Activated gamma-delta T cell (primary cell): ENCODE measurements around the gene LARGE1.

Source experiments
- DNase-seq: peaks from one replicate; lab custom pipeline; 2025; lab: John Stamatoyannopoulos, UW

Gene LARGE1

GRCh38 chr22:33232071-33232470 lies 688.2 kb downstream of the LARGE1 start:
- DNase-seq, result no peak

- DNase-seq, result no peak
These were observed 692.5 kb downstream of the LARGE1 start for GRCh38 chr22:33227791-33228190.

- DNase-seq, result no peak
These were observed 695.4 kb downstream of the LARGE1 start for GRCh38 chr22:33224841-33225240.
